HFF-Myc (cell line): ENCODE measurements around the gene SPX.

Experiments
- DNase-seq: peaks from one replicate; pipeline ENCODE4 v3.0.0-alpha.2; 2011; ENCODE audit warnings: low read depth; ENCODE audit errors: extremely low read depth
- H3K4me3 ChIP-seq: replicated peaks from 2 replicates; pipeline ENCODE4 v1.5.1; 2011; ENCODE audit warnings: low read depth, mild to moderate bottlenecking, control low read depth, low read length
- CTCF ChIP-seq: IDR thresholded peaks from 2 replicates; pipeline ENCODE4 v1.5.1; 2012; ENCODE audit warnings: mild to moderate bottlenecking, low read depth, low read length, control low read depth; ENCODE audit errors: missing control alignments

SPX gene

DNA sequence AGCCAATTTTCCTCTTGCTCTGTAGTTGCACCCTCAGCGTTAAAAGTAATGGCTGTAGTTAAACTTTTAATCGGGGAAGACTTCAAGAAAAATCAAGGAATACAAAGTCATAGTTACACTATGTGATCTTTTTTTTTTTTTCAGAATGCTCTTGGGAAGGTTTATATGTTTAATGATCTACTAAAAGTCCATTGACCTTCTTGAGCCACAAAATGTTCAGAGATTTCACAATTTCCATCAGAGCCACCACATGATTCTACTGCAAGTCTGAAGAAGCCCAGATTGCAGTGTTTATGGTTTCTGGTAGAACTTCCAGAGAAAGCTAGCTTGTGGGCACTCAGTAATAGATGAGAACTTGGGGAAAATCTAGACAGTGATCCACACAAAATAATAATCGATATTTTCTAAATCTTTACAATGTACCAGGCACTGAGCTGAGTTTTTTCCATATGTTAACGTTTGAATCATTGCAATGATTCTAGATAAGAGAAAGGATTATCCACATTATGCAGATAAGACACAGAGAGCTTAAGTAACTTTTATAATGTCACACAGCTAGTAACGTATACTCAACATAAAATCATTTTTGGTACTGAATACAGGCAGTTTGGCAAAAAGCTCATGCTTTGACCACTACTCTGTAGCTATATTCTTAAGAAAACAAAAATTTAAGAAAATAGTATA is 40.3 kb downstream of the SPX start:
- DNase-seq = no peak
- H3K4me3 ChIP-seq = no peak overlapping the region
- no peak for TF ChIP-seq CTCF

- TF ChIP-seq CTCF = no peak
- no peak for DNase-seq
- no peak overlapping the region for H3K4me3 ChIP-seq
These were observed 40.9 kb downstream of the SPX start for GRCh38 chr12:21566907-21567394.

GRCh38 chr12:21568115-21568514 is 42.0 kb downstream of the SPX start:
- no peak for TF ChIP-seq CTCF

DNA sequence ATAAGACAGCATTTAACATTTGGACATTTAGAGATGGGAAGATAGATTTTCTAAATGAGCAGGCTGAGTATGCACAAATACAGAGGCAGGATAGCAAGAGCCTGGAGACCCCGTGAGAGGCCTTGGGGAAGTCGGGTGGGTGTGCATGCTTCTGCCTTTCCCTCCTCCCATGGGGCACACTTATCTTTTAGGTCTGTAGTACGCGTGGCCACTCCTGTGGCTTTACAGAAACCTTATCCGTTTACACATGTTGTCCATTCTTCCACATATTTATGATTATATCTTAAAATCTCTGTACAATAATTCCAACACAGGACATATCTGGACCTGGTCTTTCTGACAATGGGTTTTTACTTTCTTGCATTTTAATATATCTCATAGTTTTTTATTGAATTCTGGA is 45.0 kb downstream of the SPX start:
- no peak overlapping the region for H3K4me3 ChIP-seq
- no peak for TF ChIP-seq CTCF
- DNase-seq = no peak

More at GRCh38 chr12:21568115-21568514, 42.0 kb downstream of the SPX start:
- H3K4me3 ChIP-seq = no peak overlapping the region
- no peak for DNase-seq

GRCh38 chr12:21573733-21574358 is 47.8 kb downstream of the SPX start:
- no peak for DNase-seq
- no peak overlapping the region for H3K4me3 ChIP-seq
- TF ChIP-seq CTCF = no peak

- H3K4me3 ChIP-seq = no peak overlapping the region
- TF ChIP-seq CTCF = no peak
- DNase-seq = no peak
These were observed 50.3 kb downstream of the SPX start for GRCh38 chr12:21576431-21576830.
